A549 treated with Hydrocortisone at 1 μM for 4 hours (cell line): ENCODE results near the gene TLE5. TPM values are rescaled to one million over a fixed set of nuclear protein-coding genes. Genes with fewer than 3 reads are reported as not detected.

ENCODE experiments used
- total RNA-seq: library from RNA; stranded (reverse); fragments of 200-300 nt; extraction: Qiagen RNA extraction; gene quantifications from 5 replicates; pipeline ENCODE4 v1.2.3, GENCODE V29; 2022

The TLE5 gene
- total RNA-seq, result 192 to 258 TPM (median 251 TPM) in 5 replicates

GRCh38 chr19:3062165-3063105 lies at the start of gene TLE5:
TSS of gene TLE5 (minus strand) at chr19:3062495. CDS start at chr19:3062200, 295 bp downstream.

GRCh38 chr19:3029065-3029923 lies 33.0 kb downstream of the TLE5 start, which contains the start of gene TLE2:
TSS of gene TLE2 (minus strand) at chr19:3029280. CDS start at chr19:3028904, 376 bp downstream.

Other genes starting within 250 kb of the TLE5 start
- 0.74 to 1.3 TPM (median 1.1 TPM) in 5 replicates for gene ZNF554, start 242.6 kb downstream of the TLE5 start, total RNA-seq
- gene ZNF555, start 221.0 kb downstream of the TLE5 start, total RNA-seq, result 1.4 to 2.5 TPM (median 2.5 TPM) in 5 replicates
- gene ZNF556, start 195.2 kb downstream of the TLE5 start, total RNA-seq, result 0.02 to 0.13 TPM (median 0.03 TPM) in 4 of 5 replicates, not detected in the other
- gene ZNF57, start 161.6 kb downstream of the TLE5 start, total RNA-seq, result 3.1 to 3.6 TPM (median 3.3 TPM) in 5 replicates
- 1.5 to 1.8 TPM (median 1.6 TPM) in 5 replicates for gene ZNF77, start 117.5 kb downstream of the TLE5 start, total RNA-seq
- 3.5 to 5.9 TPM (median 4.5 TPM) in 5 replicates for gene TLE6, start 84.9 kb downstream of the TLE5 start, total RNA-seq
- 2.3 to 3.9 TPM (median 3.1 TPM) in 5 replicates for gene TLE2, start 33.2 kb downstream of the TLE5 start, total RNA-seq
- gene GNA11, start 31.9 kb upstream of the TLE5 start, total RNA-seq, result 31.4 to 35.6 TPM (median 33.3 TPM) in 5 replicates
- 0.05 to 0.15 TPM (median 0.09 TPM) in 3 of 5 replicates, not detected in the others for gene GNA15, start 73.5 kb upstream of the TLE5 start, total RNA-seq
- 0.06 to 0.22 TPM (median 0.12 TPM) in 4 of 5 replicates, not detected in the other for gene S1PR4, start 116.3 kb upstream of the TLE5 start, total RNA-seq
- gene NCLN, start 123.4 kb upstream of the TLE5 start, total RNA-seq, result 64.5 to 85.7 TPM (median 77.0 TPM) in 5 replicates
- gene CELF5, start 162.2 kb upstream of the TLE5 start, total RNA-seq, result 0.35 to 0.54 TPM (median 0.52 TPM) in 5 replicates